DMS79 treated with DMSO at 0.1 percent for 48 hours (cell line): ENCODE data around the gene CORO6.

Source experiments
- DNase-seq: peaks from one replicate; lab custom pipeline; 2025; lab: John Stamatoyannopoulos, UW

Gene CORO6

DNA sequence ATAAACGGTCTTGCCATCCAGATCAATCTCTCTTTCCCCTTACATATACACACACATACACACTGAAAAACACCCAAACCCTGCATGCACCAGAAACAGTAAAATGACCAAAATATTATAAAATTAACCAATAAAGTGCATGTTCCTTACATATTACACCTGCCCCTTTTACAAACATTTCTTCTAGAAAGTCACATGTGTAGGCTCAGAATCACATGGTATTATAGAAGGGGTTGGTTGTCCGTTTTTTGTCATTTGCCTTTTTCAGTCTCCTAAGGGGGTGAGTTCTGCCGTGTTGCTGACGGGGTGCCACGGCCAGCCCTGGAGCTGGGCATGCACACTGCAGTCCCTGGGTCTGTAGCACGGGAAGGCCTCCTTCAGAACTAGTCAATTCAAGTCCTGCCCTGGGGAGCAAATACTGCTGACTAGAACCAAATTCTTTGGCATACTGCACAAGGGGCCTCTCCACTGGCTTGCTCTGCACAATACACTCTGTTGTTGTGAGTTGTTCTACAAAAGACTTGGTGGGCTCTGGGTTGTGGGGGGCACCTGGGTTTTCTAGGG is 8.0 kb upstream of the CORO6 start:
- no peak for DNase-seq

DNA sequence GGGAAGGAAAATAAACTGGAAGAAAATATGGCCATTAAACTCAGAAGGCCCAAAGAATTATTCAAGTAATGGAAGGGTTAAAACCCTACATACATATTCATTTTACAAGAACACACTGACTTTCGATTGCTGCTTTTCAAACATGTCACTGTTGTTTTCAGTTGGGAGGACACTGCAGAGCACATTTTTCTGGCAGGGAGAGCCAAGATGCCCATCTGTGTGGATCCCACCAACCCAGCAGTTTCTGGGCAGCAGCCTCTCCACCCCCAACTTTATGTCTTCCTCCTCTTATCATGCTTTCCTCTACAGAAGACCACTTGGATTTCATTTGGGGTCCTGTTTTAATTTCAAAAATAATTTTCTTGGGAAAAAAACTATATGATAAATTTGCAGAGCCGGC is 7.1 kb upstream of the CORO6 start:
- no peak for DNase-seq

GRCh38 chr17:29628644-29629043 is 5.9 kb upstream of the CORO6 start:
- DNase-seq = peak; percentile 76

GRCh38 chr17:29627951-29628350 is 5.2 kb upstream of the CORO6 start:
- no peak for DNase-seq

- no peak for DNase-seq
These were observed 2.5 kb upstream of the CORO6 start for GRCh38 chr17:29625037-29625750.

DNA sequence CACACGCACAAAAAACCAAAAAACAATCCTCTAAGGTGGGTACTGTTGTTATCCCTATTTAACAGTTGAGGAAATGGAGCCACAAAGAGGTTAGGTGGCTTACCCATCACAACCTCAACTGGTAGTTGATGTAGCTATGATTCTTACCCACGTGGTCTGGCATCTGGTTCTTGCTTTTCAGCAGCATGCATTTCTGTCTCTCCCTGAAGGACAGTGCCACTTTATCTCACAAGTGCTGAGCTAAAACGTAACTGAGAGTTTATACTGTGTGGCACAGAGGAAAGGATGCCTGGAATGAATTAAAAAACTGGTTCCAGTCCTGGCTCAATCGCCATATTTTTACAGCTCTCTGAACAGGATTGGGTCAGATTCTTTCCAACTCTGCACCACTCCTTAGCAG is 1.9 kb upstream of the CORO6 start:
- DNase-seq = no peak

- no peak for DNase-seq
These were observed 553 bp upstream of the CORO6 start for GRCh38 chr17:29623283-29623647.

DNA sequence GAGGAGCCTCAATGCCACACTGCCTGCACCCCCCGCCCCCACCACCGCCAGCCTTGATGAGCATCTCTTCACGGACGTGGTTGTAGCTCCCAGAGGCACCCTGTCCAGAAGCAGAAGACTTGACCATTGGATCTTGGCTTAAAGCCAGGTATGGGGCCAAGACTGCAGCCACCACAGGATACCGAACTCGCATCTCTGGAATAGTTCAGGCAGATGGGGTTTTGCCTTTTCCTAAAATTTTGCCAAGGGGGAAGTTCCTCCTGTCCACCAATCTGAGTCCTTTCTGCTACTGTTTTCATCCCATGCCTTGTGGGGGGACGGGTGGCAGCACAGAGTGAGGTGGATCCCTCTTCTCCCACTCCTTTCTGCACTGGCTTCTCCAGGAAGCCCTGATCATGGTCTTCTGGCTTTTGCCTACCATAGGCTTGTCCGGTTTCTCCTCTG is 939 bp downstream of the CORO6 start:
- DNase-seq = no peak

DNA sequence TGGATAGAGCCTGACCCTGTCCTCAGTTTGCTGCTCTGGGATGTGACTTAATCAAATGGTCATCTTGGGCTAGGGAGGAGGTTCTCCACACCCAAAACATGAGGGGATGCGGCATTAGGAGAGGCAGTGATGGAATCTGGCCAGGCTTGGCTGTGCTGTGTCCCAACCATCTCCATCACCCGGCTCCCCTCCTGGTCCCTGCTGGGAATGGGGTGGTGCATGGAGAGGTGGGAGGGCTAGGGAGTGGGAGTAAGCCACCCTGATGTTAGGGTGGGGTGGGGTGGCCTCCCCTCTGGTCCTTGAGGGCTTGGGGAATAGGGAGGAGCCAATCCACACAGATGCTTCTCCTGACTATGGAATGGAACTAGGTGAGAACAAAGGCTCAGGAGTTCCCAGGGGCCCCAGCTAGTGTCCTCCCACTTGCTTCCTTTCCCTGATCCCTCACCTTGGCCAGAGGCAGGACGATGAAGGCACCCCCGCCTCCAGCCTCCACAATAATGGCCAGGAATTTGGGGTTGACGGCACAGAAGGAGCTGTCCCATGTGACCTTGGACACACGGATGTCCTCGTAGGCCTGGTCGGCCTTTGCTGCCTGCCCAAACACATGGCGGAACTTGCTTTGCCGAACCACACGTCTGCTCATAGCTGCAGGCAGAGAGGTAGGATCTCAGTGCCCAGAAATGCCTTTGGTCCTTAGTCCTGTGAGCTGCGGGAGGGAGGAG is 1.8 kb downstream of the CORO6 start:
- no peak for DNase-seq

DNA sequence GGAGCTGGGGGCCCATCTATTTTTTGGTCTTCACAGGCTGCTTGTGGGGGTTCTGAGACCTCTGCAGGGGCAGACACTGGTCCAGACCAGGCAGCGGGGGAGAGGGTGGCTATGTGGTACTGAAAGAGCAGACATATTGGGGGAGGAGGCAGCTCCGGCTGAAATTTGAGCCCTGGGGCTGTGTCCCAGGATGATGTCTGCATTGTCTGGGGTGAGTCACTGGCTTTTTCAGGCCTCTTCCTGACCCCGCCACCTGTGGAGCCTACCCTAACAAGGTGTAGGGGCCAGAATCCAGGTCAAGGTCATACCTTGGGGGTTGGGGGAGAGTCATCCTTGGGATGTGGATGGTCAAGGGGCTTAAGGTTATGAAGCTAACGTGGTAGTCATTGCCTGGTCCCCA is 2.4 kb downstream of the CORO6 start:
- DNase-seq = no peak

- DNase-seq = no peak
These were observed 3.5 kb downstream of the CORO6 start for GRCh38 chr17:29619251-29619650.

GRCh38 chr17:29618272-29619065 is 4.2 kb downstream of the CORO6 start:
- DNase-seq = no peak

DNA sequence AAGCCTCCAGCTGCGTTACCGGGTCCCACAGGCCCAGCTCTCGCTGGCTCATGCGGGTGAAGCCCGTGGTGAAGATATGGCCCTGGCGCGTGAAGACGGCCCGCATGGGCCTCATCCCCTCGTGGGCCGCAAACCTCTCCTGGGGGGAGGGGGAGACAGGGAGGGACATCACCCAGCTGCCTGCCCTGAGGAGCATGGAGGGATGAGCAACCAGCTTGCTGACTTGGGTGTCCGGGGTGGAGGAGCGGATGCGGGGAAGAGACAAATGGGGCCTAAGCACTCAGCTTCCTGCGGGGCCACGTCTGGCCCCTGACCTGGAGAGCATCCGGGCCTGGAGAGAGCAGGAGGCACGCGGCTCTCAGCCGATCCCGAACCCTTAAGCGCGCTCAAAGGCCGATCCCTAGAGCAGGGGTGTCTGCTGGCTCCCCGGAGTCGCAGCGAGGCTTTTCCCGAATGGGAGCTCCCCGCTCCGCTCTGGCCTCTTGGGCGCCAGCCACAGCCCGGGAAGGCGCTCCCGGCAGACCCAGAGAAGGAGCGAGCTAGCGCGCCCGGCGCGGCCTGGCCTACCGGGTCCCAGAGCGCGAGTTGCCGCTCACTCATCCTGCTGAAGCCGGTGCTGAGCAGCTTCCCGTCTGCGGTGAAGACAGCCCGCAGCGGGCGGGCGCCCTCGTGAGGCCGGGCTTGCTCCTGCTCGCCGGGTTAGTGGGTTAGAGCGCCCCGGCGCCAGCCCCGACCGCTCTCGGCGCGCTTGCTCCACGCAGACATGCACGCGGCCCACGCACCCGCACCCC is 5.0 kb downstream of the CORO6 start:
- peak; percentile 52 for DNase-seq

- peak; percentile 81 for DNase-seq
These were observed 5.6 kb downstream of the CORO6 start for GRCh38 chr17:29617125-29617480.

GRCh38 chr17:29616300-29617048 is 6.2 kb downstream of the CORO6 start:
- DNase-seq = peak; percentile 54

- peak; percentile 30 for DNase-seq
These were observed 7.0 kb downstream of the CORO6 start for GRCh38 chr17:29615492-29616299.

GRCh38 chr17:29615048-29615385 is 7.7 kb downstream of the CORO6 start:
- no peak for DNase-seq

DNA sequence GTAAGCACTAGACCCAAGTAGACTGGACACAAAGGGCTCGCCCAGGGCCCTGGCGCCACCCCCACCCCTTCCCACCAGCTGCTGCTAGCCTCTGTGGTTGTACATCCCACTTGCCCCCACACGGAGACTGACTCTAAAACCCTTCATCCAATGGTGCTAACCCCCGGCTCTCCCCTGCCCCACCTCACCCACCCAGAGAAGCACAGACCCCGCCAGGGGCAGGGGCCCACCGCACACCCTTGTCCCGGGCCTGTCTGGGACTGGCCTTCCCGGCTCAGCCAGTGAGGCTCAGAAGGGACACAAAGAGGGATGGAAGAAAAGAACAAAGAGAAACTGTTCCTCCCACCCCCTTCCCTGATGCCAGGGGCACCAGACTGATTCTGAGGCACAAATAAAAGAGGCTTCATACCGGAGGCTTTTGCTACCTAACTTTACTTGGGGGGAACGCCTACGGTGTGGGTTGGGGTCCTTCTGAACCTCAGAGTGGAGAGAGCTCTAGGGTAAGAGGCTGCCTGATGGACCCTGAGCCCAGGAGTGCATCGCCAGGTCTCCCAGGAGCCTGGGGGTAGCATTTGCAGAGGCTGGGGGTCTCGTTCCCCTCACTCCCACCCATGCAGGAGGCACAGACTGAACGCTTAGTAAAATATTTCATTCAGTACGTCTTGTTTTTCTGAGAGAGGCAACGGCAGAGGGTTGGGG is 8.2 kb downstream of the CORO6 start:
- DNase-seq = no peak

DNA sequence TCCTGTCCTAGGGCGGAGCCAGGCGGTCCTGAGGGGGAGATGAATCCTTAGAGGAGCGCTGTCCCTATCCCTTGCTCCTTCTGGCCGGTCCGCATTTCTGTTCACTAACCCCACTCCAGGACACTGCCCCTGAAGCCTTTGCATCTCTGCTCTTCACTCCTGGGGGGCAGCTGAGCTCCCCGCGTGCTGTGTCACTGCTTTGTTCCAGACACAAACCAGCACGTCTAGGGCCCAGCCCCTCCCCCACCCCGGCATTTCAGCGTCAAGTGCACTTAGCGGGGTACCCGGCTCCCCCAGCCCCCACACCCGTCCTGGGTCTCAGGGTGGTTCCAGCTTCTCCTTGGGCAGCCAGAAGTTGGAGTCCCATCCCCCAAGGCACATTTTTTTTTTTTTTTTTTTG is 8.9 kb downstream of the CORO6 start:
- no peak for DNase-seq

DNA sequence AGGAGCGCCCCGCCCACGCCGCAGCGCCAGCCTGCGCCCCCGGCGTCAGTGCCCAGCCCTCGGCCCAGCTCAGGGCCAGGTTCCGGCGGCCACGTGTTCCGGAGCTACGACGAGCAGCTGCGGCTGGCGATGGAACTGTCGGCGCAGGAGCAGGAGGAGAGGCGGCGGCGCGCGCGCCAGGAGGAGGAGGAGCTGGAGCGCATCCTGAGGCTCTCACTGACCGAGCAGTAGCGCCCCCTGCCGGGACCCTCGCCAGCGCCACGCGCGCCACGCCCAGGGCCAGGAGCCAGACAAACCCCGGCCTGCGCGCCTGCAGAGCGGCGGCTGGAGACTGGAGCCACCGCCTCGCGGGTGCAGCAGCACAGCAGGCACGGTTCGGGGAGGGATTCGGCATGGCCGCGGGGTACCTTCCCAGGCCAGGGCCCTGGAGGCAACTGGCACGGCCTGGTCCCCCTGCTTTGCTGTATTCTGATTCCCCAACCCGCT is 9.3 kb downstream of the CORO6 start:
- no peak for DNase-seq
